Measurements from ENCODE around the gene RNF220.
A peak's percentile ranks its signal among the peaks of the same experiment; 100 is the strongest.

The RNF220 gene

GRCh38 chr1:44689447-44689765, 284.4 kb downstream of the RNF220 start:
- no peak for DNase-seq (ENCODE audit: low spot score)
- TF ChIP-seq CTCF (IDR thresholded peaks at IDR 0.05; ENCODE audit: extremely low read depth, missing control alignments): no peak

- TF ChIP-seq CTCF (IDR thresholded peaks at IDR 0.05; ENCODE audit: extremely low read depth, missing control alignments): no peak
- no peak for DNase-seq (ENCODE audit: low spot score)
Measured at GRCh38 chr1:44693159-44693558, 288.1 kb downstream of the RNF220 start.

- DNase-seq (ENCODE audit: low spot score): no peak
- TF ChIP-seq CTCF (IDR thresholded peaks at IDR 0.05; ENCODE audit: extremely low read depth, missing control alignments): no peak
Measured at GRCh38 chr1:44693900-44694299, 288.8 kb downstream of the RNF220 start.

DNA sequence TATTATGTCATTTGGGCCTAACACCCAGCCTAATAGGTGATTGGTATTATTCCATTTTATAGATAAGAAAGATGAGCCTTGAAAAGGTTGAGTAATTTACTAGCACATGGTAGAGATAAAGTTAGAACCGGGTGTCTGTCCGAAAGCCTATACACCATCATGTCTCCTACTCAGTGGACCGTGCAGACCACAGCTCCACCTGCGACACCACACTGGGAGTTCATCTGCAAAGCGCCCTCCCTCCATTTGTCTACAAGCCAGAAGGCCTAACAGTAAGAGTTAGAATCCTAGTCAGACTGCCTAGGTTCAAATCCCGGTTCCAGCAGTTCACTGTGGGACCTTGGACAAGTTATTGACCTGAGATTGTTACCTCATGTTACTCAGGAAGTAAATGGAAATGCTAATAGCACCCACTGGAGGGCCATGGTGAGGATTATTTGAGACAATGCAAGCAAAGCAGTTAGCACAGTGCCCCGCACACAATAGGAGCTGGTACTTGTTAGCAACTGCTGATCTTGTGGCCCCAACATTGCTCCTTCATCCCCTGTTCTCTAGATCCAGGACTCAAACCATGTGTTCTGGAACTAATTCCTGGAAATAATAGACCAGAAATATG, 289.9 kb downstream of the RNF220 start:
- no peak for TF ChIP-seq CTCF (IDR thresholded peaks at IDR 0.05; ENCODE audit: extremely low read depth, missing control alignments)
- peak; percentile 58 for DNase-seq (ENCODE audit: low spot score)

DNA sequence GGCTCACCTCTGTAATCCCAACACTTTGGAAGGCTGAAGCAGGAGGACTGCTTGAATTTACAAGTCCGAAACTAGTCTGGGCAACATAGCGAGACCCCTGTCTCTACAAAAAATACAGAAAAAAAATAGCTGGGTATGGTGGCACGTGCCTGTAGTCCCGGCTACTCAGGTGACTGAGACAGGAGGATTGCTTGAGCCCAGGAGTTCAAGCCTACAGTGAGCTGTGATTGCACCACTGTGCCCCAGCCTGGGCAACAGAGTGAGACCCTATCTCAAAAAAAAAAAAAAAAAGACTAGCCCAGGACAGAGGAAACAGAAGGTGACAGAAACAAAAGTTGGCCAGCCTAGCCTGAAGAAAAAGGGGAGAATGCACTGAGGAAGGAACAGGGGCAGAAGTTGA, 290.6 kb downstream of the RNF220 start:
- TF ChIP-seq CTCF (IDR thresholded peaks at IDR 0.05; ENCODE audit: extremely low read depth, missing control alignments): no peak

GRCh38 chr1:44696101-44696500, 291.0 kb downstream of the RNF220 start:
- no peak for DNase-seq (ENCODE audit: low spot score)
- TF ChIP-seq CTCF (IDR thresholded peaks at IDR 0.05; ENCODE audit: extremely low read depth, missing control alignments): no peak

More for the DNA sequence above, 290.6 kb downstream of the RNF220 start:
- no peak for DNase-seq (ENCODE audit: low spot score)

GRCh38 chr1:44696789-44697345, 291.8 kb downstream of the RNF220 start:
- no peak for TF ChIP-seq CTCF (IDR thresholded peaks at IDR 0.05; ENCODE audit: extremely low read depth, missing control alignments)
- DNase-seq (ENCODE audit: low spot score): no peak
